Measurements from ENCODE around the gene PPP3R1. TPM values are rescaled to one million over a fixed set of nuclear protein-coding genes. Genes with fewer than 3 reads are reported as not detected.

The PPP3R1 gene
- total and polyA plus RNA-seq, 2 experiments from 2014 or later: 7.9 to 49.6 TPM

DNA sequence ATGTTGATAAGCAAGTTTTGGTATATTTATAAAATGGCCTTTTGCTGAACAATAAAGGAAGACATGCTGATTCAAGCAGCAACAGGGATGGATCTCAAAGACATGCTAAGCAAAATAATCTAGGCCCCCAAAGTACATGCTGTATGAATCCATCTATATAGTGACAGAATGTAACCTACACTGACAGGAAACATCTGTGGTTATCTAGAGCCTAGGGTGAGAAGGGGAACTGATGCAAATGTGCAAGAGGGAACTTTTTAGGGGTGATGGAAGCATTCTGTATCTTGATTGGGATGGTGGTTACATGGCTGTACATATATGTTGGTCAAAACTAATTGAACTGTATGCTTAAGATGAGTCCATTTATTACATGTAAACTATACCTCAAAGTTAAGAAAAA, 43.2 kb upstream of the PPP3R1 start:
- no peaks in the 10 kb centered on the region for H3K36me3 Mint-ChIP-seq (ENCODE audit: low read depth)
- H3K4me3 Mint-ChIP-seq: no peak overlapping the region
- Histone ChIP-seq H3K36me3 (ENCODE audit: insufficient read depth) (no peaks in the 10 kb centered on the region), H2AFZ (no peak overlapping the region), H3F3A (replicated peaks; ENCODE audit: low read depth) (no peaks in the 10 kb centered on the region), H3K4me1 (ENCODE audit: insufficient read depth) (no peaks in the 10 kb centered on the region), H3K9me2 (ENCODE audit: insufficient read depth) (no peaks in the 10 kb centered on the region), H3K4me3 (no peak overlapping the region), H3K4me2 (no peak overlapping the region), H3K27ac (ENCODE audit: low read depth) (no peak overlapping the region), H3K79me2 (replicated peaks; ENCODE audit: insufficient read depth) (no peaks in the 10 kb centered on the region), H3K27me3 (ENCODE audit: insufficient read depth) (no peaks in the 10 kb centered on the region), H4K20me1 (replicated peaks; ENCODE audit: insufficient read depth) (no peaks in the 10 kb centered on the region)
- no peaks in the 10 kb centered on the region for H3K9me3 Mint-ChIP-seq
- H3K27ac Mint-ChIP-seq: no peak overlapping the region
- peaks cover 2% of the 10 kb centered on the region for H3K27me3 Mint-ChIP-seq (ENCODE audit: insufficient read depth, low read depth, poor library complexity)
- DNase-seq (ENCODE audit: low spot score): no peak
- no peaks in the 10 kb centered on the region for H3K4me1 Mint-ChIP-seq
- TF ChIP-seq JUNB (IDR thresholded peaks at IDR 0.05; ENCODE audit: unreplicated experiment): no peak
- TF ChIP-seq POLR2AphosphoS5 (IDR thresholded peaks at IDR 0.05; ENCODE audit: low read depth): no peak
- no peak for TF ChIP-seq ZNF331 (CRISPR knock-in tag; IDR thresholded peaks at IDR 0.05; ENCODE audit: low read depth)
- TF ChIP-seq NANOG (IDR thresholded peaks at IDR 0.05; ENCODE audit: borderline replicate concordance): no peak
- no peak for TF ChIP-seq EZH2 (IDR thresholded peaks at IDR 0.05; ENCODE audit: low read depth, unreplicated experiment)
- no peak for TF ChIP-seq STAT1 (IDR thresholded peaks at IDR 0.05; ENCODE audit: unreplicated experiment)
- TF ChIP-seq, protein P1, sequence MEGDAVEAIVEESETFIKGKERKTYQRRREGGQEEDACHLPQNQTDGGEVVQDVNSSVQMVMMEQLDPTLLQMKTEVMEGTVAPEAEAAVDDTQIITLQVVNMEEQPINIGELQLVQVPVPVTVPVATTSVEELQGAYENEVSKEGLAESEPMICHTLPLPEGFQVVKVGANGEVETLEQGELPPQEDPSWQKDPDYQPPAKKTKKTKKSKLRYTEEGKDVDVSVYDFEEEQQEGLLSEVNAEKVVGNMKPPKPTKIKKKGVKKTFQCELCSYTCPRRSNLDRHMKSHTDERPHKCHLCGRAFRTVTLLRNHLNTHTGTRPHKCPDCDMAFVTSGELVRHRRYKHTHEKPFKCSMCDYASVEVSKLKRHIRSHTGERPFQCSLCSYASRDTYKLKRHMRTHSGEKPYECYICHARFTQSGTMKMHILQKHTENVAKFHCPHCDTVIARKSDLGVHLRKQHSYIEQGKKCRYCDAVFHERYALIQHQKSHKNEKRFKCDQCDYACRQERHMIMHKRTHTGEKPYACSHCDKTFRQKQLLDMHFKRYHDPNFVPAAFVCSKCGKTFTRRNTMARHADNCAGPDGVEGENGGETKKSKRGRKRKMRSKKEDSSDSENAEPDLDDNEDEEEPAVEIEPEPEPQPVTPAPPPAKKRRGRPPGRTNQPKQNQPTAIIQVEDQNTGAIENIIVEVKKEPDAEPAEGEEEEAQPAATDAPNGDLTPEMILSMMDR (conservative IDR thresholded peaks at IDR 0.05; ENCODE audit: low read depth in 2 of 2): no peak
- TF ChIP-seq, protein P2, sequence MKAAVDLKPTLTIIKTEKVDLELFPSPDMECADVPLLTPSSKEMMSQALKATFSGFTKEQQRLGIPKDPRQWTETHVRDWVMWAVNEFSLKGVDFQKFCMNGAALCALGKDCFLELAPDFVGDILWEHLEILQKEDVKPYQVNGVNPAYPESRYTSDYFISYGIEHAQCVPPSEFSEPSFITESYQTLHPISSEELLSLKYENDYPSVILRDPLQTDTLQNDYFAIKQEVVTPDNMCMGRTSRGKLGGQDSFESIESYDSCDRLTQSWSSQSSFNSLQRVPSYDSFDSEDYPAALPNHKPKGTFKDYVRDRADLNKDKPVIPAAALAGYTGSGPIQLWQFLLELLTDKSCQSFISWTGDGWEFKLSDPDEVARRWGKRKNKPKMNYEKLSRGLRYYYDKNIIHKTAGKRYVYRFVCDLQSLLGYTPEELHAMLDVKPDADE (IDR thresholded peaks at IDR 0.05): no peak
- TF ChIP-seq, protein P3, sequence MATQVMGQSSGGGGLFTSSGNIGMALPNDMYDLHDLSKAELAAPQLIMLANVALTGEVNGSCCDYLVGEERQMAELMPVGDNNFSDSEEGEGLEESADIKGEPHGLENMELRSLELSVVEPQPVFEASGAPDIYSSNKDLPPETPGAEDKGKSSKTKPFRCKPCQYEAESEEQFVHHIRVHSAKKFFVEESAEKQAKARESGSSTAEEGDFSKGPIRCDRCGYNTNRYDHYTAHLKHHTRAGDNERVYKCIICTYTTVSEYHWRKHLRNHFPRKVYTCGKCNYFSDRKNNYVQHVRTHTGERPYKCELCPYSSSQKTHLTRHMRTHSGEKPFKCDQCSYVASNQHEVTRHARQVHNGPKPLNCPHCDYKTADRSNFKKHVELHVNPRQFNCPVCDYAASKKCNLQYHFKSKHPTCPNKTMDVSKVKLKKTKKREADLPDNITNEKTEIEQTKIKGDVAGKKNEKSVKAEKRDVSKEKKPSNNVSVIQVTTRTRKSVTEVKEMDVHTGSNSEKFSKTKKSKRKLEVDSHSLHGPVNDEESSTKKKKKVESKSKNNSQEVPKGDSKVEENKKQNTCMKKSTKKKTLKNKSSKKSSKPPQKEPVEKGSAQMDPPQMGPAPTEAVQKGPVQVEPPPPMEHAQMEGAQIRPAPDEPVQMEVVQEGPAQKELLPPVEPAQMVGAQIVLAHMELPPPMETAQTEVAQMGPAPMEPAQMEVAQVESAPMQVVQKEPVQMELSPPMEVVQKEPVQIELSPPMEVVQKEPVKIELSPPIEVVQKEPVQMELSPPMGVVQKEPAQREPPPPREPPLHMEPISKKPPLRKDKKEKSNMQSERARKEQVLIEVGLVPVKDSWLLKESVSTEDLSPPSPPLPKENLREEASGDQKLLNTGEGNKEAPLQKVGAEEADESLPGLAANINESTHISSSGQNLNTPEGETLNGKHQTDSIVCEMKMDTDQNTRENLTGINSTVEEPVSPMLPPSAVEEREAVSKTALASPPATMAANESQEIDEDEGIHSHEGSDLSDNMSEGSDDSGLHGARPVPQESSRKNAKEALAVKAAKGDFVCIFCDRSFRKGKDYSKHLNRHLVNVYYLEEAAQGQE (IDR thresholded peaks at IDR 0.05; ENCODE audit: unreplicated experiment): no peak
- TF ChIP-seq ZNF114 (CRISPR knock-in tag; IDR thresholded peaks at IDR 0.05): no peak
- no peak for TF ChIP-seq EZH2phosphoT487 (IDR thresholded peaks at IDR 0.05; ENCODE audit: unreplicated experiment)
- TF ChIP-seq, protein P4, sequence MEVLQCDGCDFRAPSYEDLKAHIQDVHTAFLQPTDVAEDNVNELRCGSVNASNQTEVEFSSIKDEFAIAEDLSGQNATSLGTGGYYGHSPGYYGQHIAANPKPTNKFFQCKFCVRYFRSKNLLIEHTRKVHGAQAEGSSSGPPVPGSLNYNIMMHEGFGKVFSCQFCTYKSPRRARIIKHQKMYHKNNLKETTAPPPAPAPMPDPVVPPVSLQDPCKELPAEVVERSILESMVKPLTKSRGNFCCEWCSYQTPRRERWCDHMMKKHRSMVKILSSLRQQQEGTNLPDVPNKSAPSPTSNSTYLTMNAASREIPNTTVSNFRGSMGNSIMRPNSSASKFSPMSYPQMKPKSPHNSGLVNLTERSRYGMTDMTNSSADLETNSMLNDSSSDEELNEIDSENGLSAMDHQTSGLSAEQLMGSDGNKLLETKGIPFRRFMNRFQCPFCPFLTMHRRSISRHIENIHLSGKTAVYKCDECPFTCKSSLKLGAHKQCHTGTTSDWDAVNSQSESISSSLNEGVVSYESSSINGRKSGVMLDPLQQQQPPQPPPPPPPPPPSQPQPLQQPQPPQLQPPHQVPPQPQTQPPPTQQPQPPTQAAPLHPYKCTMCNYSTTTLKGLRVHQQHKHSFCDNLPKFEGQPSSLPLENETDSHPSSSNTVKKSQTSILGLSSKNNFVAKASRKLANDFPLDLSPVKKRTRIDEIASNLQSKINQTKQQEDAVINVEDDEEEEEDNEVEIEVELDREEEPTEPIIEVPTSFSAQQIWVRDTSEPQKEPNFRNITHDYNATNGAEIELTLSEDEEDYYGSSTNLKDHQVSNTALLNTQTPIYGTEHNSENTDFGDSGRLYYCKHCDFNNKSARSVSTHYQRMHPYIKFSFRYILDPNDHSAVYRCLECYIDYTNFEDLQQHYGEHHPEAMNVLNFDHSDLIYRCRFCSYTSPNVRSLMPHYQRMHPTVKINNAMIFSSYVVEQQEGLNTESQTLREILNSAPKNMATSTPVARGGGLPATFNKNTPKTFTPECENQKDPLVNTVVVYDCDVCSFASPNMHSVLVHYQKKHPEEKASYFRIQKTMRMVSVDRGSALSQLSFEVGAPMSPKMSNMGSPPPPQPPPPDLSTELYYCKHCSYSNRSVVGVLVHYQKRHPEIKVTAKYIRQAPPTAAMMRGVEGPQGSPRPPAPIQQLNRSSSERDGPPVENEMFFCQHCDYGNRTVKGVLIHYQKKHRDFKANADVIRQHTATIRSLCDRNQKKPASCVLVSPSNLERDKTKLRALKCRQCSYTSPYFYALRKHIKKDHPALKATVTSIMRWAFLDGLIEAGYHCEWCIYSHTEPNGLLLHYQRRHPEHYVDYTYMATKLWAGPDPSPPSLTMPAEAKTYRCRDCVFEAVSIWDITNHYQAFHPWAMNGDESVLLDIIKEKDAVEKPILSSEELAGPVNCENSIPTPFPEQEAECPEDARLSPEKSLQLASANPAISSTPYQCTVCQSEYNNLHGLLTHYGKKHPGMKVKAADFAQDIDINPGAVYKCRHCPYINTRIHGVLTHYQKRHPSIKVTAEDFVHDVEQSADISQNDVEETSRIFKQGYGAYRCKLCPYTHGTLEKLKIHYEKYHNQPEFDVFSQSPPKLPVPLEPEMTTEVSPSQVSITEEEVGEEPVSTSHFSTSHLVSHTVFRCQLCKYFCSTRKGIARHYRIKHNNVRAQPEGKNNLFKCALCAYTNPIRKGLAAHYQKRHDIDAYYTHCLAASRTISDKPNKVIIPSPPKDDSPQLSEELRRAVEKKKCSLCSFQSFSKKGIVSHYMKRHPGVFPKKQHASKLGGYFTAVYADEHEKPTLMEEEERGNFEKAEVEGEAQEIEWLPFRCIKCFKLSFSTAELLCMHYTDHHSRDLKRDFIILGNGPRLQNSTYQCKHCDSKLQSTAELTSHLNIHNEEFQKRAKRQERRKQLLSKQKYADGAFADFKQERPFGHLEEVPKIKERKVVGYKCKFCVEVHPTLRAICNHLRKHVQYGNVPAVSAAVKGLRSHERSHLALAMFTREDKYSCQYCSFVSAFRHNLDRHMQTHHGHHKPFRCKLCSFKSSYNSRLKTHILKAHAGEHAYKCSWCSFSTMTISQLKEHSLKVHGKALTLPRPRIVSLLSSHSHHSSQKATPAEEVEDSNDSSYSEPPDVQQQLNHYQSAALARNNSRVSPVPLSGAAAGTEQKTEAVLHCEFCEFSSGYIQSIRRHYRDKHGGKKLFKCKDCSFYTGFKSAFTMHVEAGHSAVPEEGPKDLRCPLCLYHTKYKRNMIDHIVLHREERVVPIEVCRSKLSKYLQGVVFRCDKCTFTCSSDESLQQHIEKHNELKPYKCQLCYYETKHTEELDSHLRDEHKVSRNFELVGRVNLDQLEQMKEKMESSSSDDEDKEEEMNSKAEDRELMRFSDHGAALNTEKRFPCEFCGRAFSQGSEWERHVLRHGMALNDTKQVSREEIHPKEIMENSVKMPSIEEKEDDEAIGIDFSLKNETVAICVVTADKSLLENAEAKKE (CRISPR knock-in tag; IDR thresholded peaks at IDR 0.05): no peak
- no peak for TF ChIP-seq CREB1 (CRISPR knock-in tag; IDR thresholded peaks at IDR 0.05; ENCODE audit: low read depth)
- ATAC-seq: no peak
